C4-2B (cell line): ENCODE measurements around the gene KRTAP3-3.

ENCODE experiments used
- H3K27ac ChIP-seq: fragments of 450-650 bp; 2 replicates; pipeline ENCODE4 v1.5.1; 2017
- CTCF ChIP-seq: fragments of 450-650 bp; conservative IDR thresholded peaks from 2 replicates; pipeline ENCODE4 v1.5.1; 2017; ENCODE audit warnings: mild to moderate bottlenecking
- ZFX ChIP-seq: fragments of 450-650 bp; IDR thresholded peaks from 2 replicates; pipeline ENCODE4 v1.6.1; 2017

Gene KRTAP3-3

GRCh38 chr17:41013181-41013580 lies 19.2 kb upstream of the KRTAP3-3 start:
- no peak for TF ChIP-seq ZFX
- no peak for TF ChIP-seq CTCF
- H3K27ac ChIP-seq, result no peak overlapping the region

GRCh38 chr17:41012326-41013120 lies 18.6 kb upstream of the KRTAP3-3 start:
- TF ChIP-seq CTCF, result no peak
- no peak for TF ChIP-seq ZFX
- H3K27ac ChIP-seq, result no peak overlapping the region

- H3K27ac ChIP-seq, result no peak overlapping the region
- no peak for TF ChIP-seq CTCF
- no peak for TF ChIP-seq ZFX
Observed at GRCh38 chr17:41010441-41010840, 16.5 kb upstream of the KRTAP3-3 start.

GRCh38 chr17:41009936-41010335 lies 16.0 kb upstream of the KRTAP3-3 start:
- TF ChIP-seq ZFX (no peak), CTCF (no peak)
- no peak overlapping the region for H3K27ac ChIP-seq

- TF ChIP-seq CTCF (no peak), ZFX (no peak)
- no peak overlapping the region for H3K27ac ChIP-seq
Observed at GRCh38 chr17:41009301-41009760, 15.4 kb upstream of the KRTAP3-3 start.

- TF ChIP-seq CTCF (no peak), ZFX (no peak)
- H3K27ac ChIP-seq, result no peak within 1 kb of the TSS
Observed at GRCh38 chr17:41008811-41009210, 14.8 kb upstream of the KRTAP3-3 start, which contains the start of gene KRTAP3-1. Gene KRTAP3-1 (minus strand): TSS chr17:41009128. CDS start chr17:41009074, 54 bp downstream.

GRCh38 chr17:41004397-41004796 lies 10.4 kb upstream of the KRTAP3-3 start:
- no peak for TF ChIP-seq CTCF
- no peak for TF ChIP-seq ZFX
- no peak overlapping the region for H3K27ac ChIP-seq
